Calu3 (cell line): ENCODE measurements around the gene NDUFA3. TPM values are rescaled to one million over a fixed set of nuclear protein-coding genes. Genes with fewer than 3 reads are reported as not detected.
"Not testable (repeated sequence)": the region's sequence is repeated elsewhere in the genome, so short reads cannot be mapped to it uniquely, and the experiment has no call there.

ENCODE experiments used
- BruUV-seq: library from RNA; stranded (reverse); fragments of 400-500 nt; replicated peaks from 2 replicates; lab custom pipeline; 2021; lab: Mats Ljungman, UMichigan
- CTCF ChIA-PET: fragments of 300-600 bp; sonication (Branson Sonifier 250); formaldehyde crosslinking; loops from one replicate; lab custom pipeline; 2022; ENCODE audit warnings: antibody characterized with exemption; lab: Charles Lee
- DNase-seq: peaks from one replicate; pipeline ENCODE4 v3.0.0; 2022
- H3K27ac Mint-ChIP-seq: one replicate; pipeline ENCODE4 v1.8.0; 2022; ENCODE audit warnings: mixed read lengths; ENCODE audit not compliant: unreplicated experiment
- H3K27me3 Mint-ChIP-seq: one replicate; pipeline ENCODE4 v1.8.0; 2022; ENCODE audit warnings: mixed read lengths; ENCODE audit not compliant: unreplicated experiment
- H3K36me3 Mint-ChIP-seq: one replicate; pipeline ENCODE4 v1.8.0; 2022; ENCODE audit warnings: mild to moderate bottlenecking, moderate library complexity, mixed read lengths; ENCODE audit not compliant: insufficient read depth, unreplicated experiment
- H3K4me1 Mint-ChIP-seq: one replicate; pipeline ENCODE4 v1.8.0; 2022; ENCODE audit warnings: mild to moderate bottlenecking, low read depth, mixed read lengths; ENCODE audit not compliant: unreplicated experiment
- H3K4me3 Mint-ChIP-seq: one replicate; pipeline ENCODE4 v1.8.0; 2022; ENCODE audit warnings: mild to moderate bottlenecking, low read depth, moderate library complexity, mixed read lengths; ENCODE audit not compliant: unreplicated experiment
- H3K9me3 Mint-ChIP-seq: one replicate; pipeline ENCODE4 v1.8.0; 2022; ENCODE audit warnings: low read depth, mixed read lengths; ENCODE audit not compliant: unreplicated experiment
- CTCF ChIP-seq: fragments of 200-600 bp; IDR thresholded peaks from one replicate; pipeline ENCODE4 v1.8.0; 2022; ENCODE audit warnings: antibody characterized with exemption; ENCODE audit not compliant: unreplicated experiment
- intact Hi-C: fragments of 100-400 bp; cut with micrococcal nuclease; formaldehyde crosslinking; loops from one replicate; pipeline ENCODE4 v1.10.0; 2022; ENCODE audit not compliant: unreplicated experiment
- total RNA-seq: library from RNA; stranded (reverse); gene quantifications from 2 replicates; pipeline ENCODE4 v1.2.3, GENCODE V29; 2022

NDUFA3 gene
- total RNA-seq, 1 experiment from 2014 or later = 255 TPM

- peaks cover 14% of the 10 kb centered on the region for H3K4me1 Mint-ChIP-seq
- no peak for TF ChIP-seq CTCF
- no peaks in the 10 kb centered on the region for H3K9me3 Mint-ChIP-seq
- peak; percentile 22 for DNase-seq
- H3K27ac Mint-ChIP-seq = peak overlapping the region; percentile 24
- H3K36me3 Mint-ChIP-seq = peaks cover 13% of the 10 kb centered on the region
- BruUV-seq = no TSS peak
- intact Hi-C loops = loop anchor here (10.0 kb wide), 1 partner anchor 292 kb away; no protein-coding TSS in a partner anchor
- peaks cover 31% of the 10 kb centered on the region for H3K27me3 Mint-ChIP-seq
- CTCF ChIA-PET = interaction anchor here (0.6 to 1.2 kb wide), 3 partner anchors 180 to 243 kb away, joined by 3 to 8 read pairs (median 3); no protein-coding TSS in a partner anchor
- H3K4me3 Mint-ChIP-seq = peak overlapping the region; percentile 64
Observed at GRCh38 chr19:54096617-54097106, 6.0 kb upstream of the NDUFA3 start.

- Mint-ChIP-seq H3K9me3 (no peaks in the 10 kb centered on the region), H3K27ac (no peak overlapping the region), H3K4me1 (peaks cover 22% of the 10 kb centered on the region), H3K27me3 (peaks cover 18% of the 10 kb centered on the region), H3K36me3 (peaks cover 32% of the 10 kb centered on the region), H3K4me3 (no peak overlapping the region)
- no peak for DNase-seq
- CTCF ChIA-PET = interaction anchor here (0.6 kb wide), 1 partner anchor 22 kb away, joined by 6 read pairs; no protein-coding TSS in a partner anchor
- TF ChIP-seq CTCF = no peak
- intact Hi-C loops = loop anchor here (10.0 kb wide), 1 partner anchor 295 kb away; no protein-coding TSS in a partner anchor
- BruUV-seq = no TSS peak
Observed at GRCh38 chr19:54099190-54099902, 3.3 kb upstream of the NDUFA3 start.

GRCh38 chr19:54099903-54100255, 2.8 kb upstream of the NDUFA3 start:
- intact Hi-C loops = loop anchor here (10.0 kb wide), 1 partner anchor 295 kb away; no protein-coding TSS in a partner anchor
- not testable (repeated sequence) for BruUV-seq

GRCh38 chr19:54100561-54100960, 2.1 kb upstream of the NDUFA3 start, which contains the start of gene OSCAR:
OSCAR (minus strand) TSS chr19:54100803; CDS start chr19:54100792, 11 bp downstream.
- peaks cover 34% of the 10 kb centered on the region for H3K36me3 Mint-ChIP-seq
- intact Hi-C loops = no loop called here
- peak within 1 kb of the TSS; percentile 3 for H3K27ac Mint-ChIP-seq
- DNase-seq = no peak
- H3K27me3 Mint-ChIP-seq = peaks cover 16% of the 10 kb centered on the region
- no peak for TF ChIP-seq CTCF
- peak within 1 kb of the TSS; percentile 24 for H3K4me3 Mint-ChIP-seq
- CTCF ChIA-PET = interaction anchor here (0.5 kb wide), 1 partner anchor 260 kb away, joined by 3 read pairs; no protein-coding TSS in a partner anchor
- no peaks in the 10 kb centered on the region for H3K9me3 Mint-ChIP-seq
- no TSS peak for BruUV-seq
- H3K4me1 Mint-ChIP-seq = peaks cover 22% of the 10 kb centered on the region

More at GRCh38 chr19:54099903-54100255, 2.8 kb upstream of the NDUFA3 start:
- H3K4me3 Mint-ChIP-seq, DNase-seq, H3K9me3 Mint-ChIP-seq, H3K27ac Mint-ChIP-seq: not testable (repeated sequence)
- H3K4me1 Mint-ChIP-seq = peaks cover 22% of the 10 kb centered on the region
- H3K27me3 Mint-ChIP-seq = peaks cover 18% of the 10 kb centered on the region
- CTCF ChIA-PET = interaction anchor here (0.5 kb wide), 1 partner anchor 259 kb away, joined by 3 read pairs; no protein-coding TSS in a partner anchor
- peaks cover 32% of the 10 kb centered on the region for H3K36me3 Mint-ChIP-seq
